ENCODE results near the gene MEIS1. TPM values are rescaled to one million over a fixed set of nuclear protein-coding genes. Genes with fewer than 3 reads are reported as not detected.

The MEIS1 gene
- total RNA-seq, 1 donor from 2014 or later: not detected

GRCh38 chr2:66555501-66556324, 120.8 kb downstream of the MEIS1 start:
- peaks cover 8% of the 10 kb centered on the region for H3K27me3 Mint-ChIP-seq
- peak overlapping the region; percentile 53 for H3K4me3 Mint-ChIP-seq
- intact Hi-C loops (cut with micrococcal nuclease): no loop called here
- ATAC-seq (ENCODE audit: low read depth) (no peak), DNase-seq (no peak)
- H3K27ac Mint-ChIP-seq: no peak overlapping the region
- H3K36me3 Mint-ChIP-seq (ENCODE audit: low read depth): no peaks in the 10 kb centered on the region
- H3K9me3 Mint-ChIP-seq: no peaks in the 10 kb centered on the region
- TF ChIP-seq CTCF (IDR thresholded peaks at IDR 0.05): no peak
- H3K4me1 Mint-ChIP-seq: peaks cover 15% of the 10 kb centered on the region
- ChIA-PET POLR2A (no interaction called here), CTCF (no interaction called here)

- ATAC-seq (ENCODE audit: low read depth) (no peak), DNase-seq (no peak)
- Mint-ChIP-seq H3K4me3 (no peak overlapping the region), H3K27me3 (peaks cover 17% of the 10 kb centered on the region), H3K4me1 (peaks cover 15% of the 10 kb centered on the region), H3K9me3 (no peaks in the 10 kb centered on the region), H3K27ac (no peak overlapping the region), H3K36me3 (ENCODE audit: low read depth) (no peaks in the 10 kb centered on the region)
- POLR2A ChIA-PET: no interaction called here
- TF ChIP-seq CTCF (IDR thresholded peaks at IDR 0.05): no peak
- intact Hi-C loops (cut with micrococcal nuclease): no loop called here
- CTCF ChIA-PET: no interaction called here
These were observed 124.7 kb downstream of the MEIS1 start for GRCh38 chr2:66559672-66560071.

GRCh38 chr2:66560683-66561082, 125.8 kb downstream of the MEIS1 start:
- no peak overlapping the region for H3K27ac Mint-ChIP-seq
- no peak for ATAC-seq (ENCODE audit: low read depth)
- intact Hi-C loops (cut with micrococcal nuclease): no loop called here
- H3K27me3 Mint-ChIP-seq: peaks cover 21% of the 10 kb centered on the region
- H3K4me1 Mint-ChIP-seq: peaks cover 8% of the 10 kb centered on the region
- no peak overlapping the region for H3K4me3 Mint-ChIP-seq
- DNase-seq: no peak
- ChIA-PET CTCF (no interaction called here), POLR2A (no interaction called here)
- TF ChIP-seq CTCF (IDR thresholded peaks at IDR 0.05): no peak
- H3K9me3 Mint-ChIP-seq: no peaks in the 10 kb centered on the region
- no peaks in the 10 kb centered on the region for H3K36me3 Mint-ChIP-seq (ENCODE audit: low read depth)

GRCh38 chr2:66561645-66562303, 126.8 kb downstream of the MEIS1 start:
- no peaks in the 10 kb centered on the region for H3K9me3 Mint-ChIP-seq
- CTCF ChIA-PET: no interaction called here
- H3K27me3 Mint-ChIP-seq: peaks cover 21% of the 10 kb centered on the region
- H3K27ac Mint-ChIP-seq: no peak overlapping the region
- no peaks in the 10 kb centered on the region for H3K36me3 Mint-ChIP-seq (ENCODE audit: low read depth)
- POLR2A ChIA-PET: no interaction called here
- TF ChIP-seq CTCF (IDR thresholded peaks at IDR 0.05): no peak
- no peak for DNase-seq
- intact Hi-C loops (cut with micrococcal nuclease): no loop called here
- no peak for ATAC-seq (ENCODE audit: low read depth)
- no peak overlapping the region for H3K4me3 Mint-ChIP-seq
- H3K4me1 Mint-ChIP-seq: no peaks in the 10 kb centered on the region

- TF ChIP-seq CTCF (IDR thresholded peaks at IDR 0.05): no peak
- no peaks in the 10 kb centered on the region for H3K9me3 Mint-ChIP-seq
These were observed 127.4 kb downstream of the MEIS1 start for GRCh38 chr2:66562304-66562685.

More at GRCh38 chr2:66562304-66562685, 127.4 kb downstream of the MEIS1 start:
- Mint-ChIP-seq H3K27me3 (peaks cover 20% of the 10 kb centered on the region), H3K27ac (no peak overlapping the region), H3K36me3 (ENCODE audit: low read depth) (no peaks in the 10 kb centered on the region), H3K4me1 (no peaks in the 10 kb centered on the region), H3K4me3 (no peak overlapping the region)
- intact Hi-C loops (cut with micrococcal nuclease): no loop called here
- ATAC-seq (ENCODE audit: low read depth) (no peak), DNase-seq (no peak)
- CTCF ChIA-PET: no interaction called here
- POLR2A ChIA-PET: no interaction called here
